ENCODE data around the gene MUS81. TPM values are rescaled to one million over a fixed set of nuclear protein-coding genes. Genes with fewer than 3 reads are reported as not detected.

Gene MUS81
- total and polyA plus RNA-seq, 9 of the 15 experiments (the other 6 are each of a cell fraction or from before 2014, with no cell fraction given) = 13.4 to 118 (median 53.7) TPM

DNA sequence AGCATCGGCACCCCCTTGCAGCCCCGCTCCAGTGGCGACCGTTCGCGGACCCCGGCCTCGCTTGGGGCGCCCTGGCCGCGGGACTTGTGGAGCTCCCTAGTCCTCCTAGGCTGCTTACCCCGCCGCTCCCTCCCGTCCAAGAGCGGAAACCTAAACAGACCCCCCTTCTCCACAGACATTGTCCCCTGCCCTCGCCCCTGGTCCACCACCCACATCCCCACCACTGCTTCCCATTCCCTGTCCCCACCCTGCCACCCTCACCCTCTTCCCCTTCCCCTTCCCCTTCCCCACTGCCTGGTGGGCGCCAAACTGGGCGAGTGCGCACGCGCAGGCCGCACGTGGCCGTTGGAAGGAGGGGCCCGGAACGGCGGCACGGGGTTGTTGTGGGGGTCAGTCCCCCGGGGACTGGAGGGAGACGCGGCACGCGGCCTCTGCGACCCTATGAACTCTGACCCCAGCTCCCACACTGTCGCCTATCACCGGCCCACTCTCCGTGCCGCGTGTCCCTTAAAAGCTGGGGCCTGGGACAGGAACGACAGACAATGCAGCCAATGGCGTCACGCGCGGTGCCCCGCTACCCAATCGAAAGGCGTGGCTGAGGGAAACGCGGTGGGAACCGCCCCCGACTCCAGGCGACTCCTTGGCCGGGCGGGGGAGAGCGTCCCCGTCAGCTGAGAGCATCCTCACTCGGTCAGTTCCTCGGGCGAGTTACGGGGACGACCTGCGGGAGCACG is 26.8 kb upstream of the MUS81 start, which contains the start of gene SNX32 (continued):
- TF ChIP-seq, protein P1, sequence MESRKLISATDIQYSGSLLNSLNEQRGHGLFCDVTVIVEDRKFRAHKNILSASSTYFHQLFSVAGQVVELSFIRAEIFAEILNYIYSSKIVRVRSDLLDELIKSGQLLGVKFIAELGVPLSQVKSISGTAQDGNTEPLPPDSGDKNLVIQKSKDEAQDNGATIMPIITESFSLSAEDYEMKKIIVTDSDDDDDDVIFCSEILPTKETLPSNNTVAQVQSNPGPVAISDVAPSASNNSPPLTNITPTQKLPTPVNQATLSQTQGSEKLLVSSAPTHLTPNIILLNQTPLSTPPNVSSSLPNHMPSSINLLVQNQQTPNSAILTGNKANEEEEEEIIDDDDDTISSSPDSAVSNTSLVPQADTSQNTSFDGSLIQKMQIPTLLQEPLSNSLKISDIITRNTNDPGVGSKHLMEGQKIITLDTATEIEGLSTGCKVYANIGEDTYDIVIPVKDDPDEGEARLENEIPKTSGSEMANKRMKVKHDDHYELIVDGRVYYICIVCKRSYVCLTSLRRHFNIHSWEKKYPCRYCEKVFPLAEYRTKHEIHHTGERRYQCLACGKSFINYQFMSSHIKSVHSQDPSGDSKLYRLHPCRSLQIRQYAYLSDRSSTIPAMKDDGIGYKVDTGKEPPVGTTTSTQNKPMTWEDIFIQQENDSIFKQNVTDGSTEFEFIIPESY (CRISPR knock-in tag; IDR thresholded peaks at IDR 0.05) = peak; percentile 25; the same call in 1 of the 2 replicates
- TF ChIP-seq PRPF4 (IDR thresholded peaks at IDR 0.05; ENCODE audit: insufficient read depth, low read depth, low read length, poor library complexity, severe bottlenecking) (no peak), PTTG1 (tag; IDR thresholded peaks at IDR 0.05; ENCODE audit: low read depth) (no peak), SMAD2 (IDR thresholded peaks at IDR 0.05; ENCODE audit: low read depth, low read length) (no peak), BCOR (IDR thresholded peaks at IDR 0.05) (no peak)
- TF ChIP-seq, protein P2, sequence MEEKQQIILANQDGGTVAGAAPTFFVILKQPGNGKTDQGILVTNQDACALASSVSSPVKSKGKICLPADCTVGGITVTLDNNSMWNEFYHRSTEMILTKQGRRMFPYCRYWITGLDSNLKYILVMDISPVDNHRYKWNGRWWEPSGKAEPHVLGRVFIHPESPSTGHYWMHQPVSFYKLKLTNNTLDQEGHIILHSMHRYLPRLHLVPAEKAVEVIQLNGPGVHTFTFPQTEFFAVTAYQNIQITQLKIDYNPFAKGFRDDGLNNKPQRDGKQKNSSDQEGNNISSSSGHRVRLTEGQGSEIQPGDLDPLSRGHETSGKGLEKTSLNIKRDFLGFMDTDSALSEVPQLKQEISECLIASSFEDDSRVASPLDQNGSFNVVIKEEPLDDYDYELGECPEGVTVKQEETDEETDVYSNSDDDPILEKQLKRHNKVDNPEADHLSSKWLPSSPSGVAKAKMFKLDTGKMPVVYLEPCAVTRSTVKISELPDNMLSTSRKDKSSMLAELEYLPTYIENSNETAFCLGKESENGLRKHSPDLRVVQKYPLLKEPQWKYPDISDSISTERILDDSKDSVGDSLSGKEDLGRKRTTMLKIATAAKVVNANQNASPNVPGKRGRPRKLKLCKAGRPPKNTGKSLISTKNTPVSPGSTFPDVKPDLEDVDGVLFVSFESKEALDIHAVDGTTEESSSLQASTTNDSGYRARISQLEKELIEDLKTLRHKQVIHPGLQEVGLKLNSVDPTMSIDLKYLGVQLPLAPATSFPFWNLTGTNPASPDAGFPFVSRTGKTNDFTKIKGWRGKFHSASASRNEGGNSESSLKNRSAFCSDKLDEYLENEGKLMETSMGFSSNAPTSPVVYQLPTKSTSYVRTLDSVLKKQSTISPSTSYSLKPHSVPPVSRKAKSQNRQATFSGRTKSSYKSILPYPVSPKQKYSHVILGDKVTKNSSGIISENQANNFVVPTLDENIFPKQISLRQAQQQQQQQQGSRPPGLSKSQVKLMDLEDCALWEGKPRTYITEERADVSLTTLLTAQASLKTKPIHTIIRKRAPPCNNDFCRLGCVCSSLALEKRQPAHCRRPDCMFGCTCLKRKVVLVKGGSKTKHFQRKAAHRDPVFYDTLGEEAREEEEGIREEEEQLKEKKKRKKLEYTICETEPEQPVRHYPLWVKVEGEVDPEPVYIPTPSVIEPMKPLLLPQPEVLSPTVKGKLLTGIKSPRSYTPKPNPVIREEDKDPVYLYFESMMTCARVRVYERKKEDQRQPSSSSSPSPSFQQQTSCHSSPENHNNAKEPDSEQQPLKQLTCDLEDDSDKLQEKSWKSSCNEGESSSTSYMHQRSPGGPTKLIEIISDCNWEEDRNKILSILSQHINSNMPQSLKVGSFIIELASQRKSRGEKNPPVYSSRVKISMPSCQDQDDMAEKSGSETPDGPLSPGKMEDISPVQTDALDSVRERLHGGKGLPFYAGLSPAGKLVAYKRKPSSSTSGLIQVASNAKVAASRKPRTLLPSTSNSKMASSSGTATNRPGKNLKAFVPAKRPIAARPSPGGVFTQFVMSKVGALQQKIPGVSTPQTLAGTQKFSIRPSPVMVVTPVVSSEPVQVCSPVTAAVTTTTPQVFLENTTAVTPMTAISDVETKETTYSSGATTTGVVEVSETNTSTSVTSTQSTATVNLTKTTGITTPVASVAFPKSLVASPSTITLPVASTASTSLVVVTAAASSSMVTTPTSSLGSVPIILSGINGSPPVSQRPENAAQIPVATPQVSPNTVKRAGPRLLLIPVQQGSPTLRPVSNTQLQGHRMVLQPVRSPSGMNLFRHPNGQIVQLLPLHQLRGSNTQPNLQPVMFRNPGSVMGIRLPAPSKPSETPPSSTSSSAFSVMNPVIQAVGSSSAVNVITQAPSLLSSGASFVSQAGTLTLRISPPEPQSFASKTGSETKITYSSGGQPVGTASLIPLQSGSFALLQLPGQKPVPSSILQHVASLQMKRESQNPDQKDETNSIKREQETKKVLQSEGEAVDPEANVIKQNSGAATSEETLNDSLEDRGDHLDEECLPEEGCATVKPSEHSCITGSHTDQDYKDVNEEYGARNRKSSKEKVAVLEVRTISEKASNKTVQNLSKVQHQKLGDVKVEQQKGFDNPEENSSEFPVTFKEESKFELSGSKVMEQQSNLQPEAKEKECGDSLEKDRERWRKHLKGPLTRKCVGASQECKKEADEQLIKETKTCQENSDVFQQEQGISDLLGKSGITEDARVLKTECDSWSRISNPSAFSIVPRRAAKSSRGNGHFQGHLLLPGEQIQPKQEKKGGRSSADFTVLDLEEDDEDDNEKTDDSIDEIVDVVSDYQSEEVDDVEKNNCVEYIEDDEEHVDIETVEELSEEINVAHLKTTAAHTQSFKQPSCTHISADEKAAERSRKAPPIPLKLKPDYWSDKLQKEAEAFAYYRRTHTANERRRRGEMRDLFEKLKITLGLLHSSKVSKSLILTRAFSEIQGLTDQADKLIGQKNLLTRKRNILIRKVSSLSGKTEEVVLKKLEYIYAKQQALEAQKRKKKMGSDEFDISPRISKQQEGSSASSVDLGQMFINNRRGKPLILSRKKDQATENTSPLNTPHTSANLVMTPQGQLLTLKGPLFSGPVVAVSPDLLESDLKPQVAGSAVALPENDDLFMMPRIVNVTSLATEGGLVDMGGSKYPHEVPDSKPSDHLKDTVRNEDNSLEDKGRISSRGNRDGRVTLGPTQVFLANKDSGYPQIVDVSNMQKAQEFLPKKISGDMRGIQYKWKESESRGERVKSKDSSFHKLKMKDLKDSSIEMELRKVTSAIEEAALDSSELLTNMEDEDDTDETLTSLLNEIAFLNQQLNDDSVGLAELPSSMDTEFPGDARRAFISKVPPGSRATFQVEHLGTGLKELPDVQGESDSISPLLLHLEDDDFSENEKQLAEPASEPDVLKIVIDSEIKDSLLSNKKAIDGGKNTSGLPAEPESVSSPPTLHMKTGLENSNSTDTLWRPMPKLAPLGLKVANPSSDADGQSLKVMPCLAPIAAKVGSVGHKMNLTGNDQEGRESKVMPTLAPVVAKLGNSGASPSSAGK (IDR thresholded peaks at IDR 0.05) = no peak
- TF ChIP-seq, protein P3, sequence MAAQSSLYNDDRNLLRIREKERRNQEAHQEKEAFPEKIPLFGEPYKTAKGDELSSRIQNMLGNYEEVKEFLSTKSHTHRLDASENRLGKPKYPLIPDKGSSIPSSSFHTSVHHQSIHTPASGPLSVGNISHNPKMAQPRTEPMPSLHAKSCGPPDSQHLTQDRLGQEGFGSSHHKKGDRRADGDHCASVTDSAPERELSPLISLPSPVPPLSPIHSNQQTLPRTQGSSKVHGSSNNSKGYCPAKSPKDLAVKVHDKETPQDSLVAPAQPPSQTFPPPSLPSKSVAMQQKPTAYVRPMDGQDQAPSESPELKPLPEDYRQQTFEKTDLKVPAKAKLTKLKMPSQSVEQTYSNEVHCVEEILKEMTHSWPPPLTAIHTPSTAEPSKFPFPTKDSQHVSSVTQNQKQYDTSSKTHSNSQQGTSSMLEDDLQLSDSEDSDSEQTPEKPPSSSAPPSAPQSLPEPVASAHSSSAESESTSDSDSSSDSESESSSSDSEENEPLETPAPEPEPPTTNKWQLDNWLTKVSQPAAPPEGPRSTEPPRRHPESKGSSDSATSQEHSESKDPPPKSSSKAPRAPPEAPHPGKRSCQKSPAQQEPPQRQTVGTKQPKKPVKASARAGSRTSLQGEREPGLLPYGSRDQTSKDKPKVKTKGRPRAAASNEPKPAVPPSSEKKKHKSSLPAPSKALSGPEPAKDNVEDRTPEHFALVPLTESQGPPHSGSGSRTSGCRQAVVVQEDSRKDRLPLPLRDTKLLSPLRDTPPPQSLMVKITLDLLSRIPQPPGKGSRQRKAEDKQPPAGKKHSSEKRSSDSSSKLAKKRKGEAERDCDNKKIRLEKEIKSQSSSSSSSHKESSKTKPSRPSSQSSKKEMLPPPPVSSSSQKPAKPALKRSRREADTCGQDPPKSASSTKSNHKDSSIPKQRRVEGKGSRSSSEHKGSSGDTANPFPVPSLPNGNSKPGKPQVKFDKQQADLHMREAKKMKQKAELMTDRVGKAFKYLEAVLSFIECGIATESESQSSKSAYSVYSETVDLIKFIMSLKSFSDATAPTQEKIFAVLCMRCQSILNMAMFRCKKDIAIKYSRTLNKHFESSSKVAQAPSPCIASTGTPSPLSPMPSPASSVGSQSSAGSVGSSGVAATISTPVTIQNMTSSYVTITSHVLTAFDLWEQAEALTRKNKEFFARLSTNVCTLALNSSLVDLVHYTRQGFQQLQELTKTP (IDR thresholded peaks at IDR 0.05; ENCODE audit: low read depth in 1 of 2, partially characterized antibody in 2 of 2) = no peak
